Stimulated activated CD4-positive, alpha-beta T cell treated with anti-CD3 and anti-CD28 coated beads, Interleukin-4, amount 100 ng/mL, for 48 hours (primary cell): ENCODE data around the gene GNA15.
A peak's percentile ranks its signal among the peaks of the same experiment; 100 is the strongest.

Experiments
- DNase-seq, 2 donors: peaks; one replicate each; pipeline ENCODE4 v3.0.0-alpha.2; 2020; ENCODE audit warnings: low read depth in 2 of 2

GNA15 gene

GRCh38 chr19:3175781-3176714 lies 40.2 kb downstream of the GNA15 start:
- DNase-seq: no peak

GRCh38 chr19:3176715-3177501 lies 41.1 kb downstream of the GNA15 start:
- peak; percentile 42 to 61 for DNase-seq

DNA sequence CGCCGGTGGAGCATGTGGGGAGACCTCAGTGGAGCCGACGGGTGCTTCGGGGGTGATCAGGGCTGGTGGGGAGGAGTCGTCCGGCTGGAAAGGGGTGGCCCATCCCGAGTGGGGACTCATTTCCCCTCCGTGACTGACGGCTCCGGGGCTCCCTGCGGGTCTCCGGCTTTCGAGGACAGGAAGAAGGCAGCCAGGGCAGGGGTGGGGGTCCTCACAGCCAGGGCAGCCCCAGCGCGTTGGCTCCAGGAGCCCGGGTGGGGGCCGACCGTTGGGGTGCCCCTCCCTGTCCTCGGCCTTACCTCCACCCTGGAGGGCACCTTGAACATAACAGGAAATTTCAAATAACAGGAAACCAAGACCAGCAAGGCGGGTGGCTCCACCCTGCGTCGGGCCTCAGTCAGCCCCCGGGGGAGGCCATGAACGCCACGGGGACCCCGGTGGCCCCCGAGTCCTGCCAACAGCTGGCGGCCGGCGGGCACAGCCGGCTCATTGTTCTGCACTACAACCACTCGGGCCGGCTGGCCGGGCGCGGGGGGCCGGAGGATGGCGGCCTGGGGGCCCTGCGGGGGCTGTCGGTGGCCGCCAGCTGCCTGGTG lies 42.6 kb downstream of the GNA15 start, which contains the start of gene S1PR4:
S1PR4 (plus strand) TSS at position 393 of the 596 bp plus-strand sequence; CDS start at position 417, 24 bp downstream.
- peak; percentile 44 to 50 for DNase-seq

DNA sequence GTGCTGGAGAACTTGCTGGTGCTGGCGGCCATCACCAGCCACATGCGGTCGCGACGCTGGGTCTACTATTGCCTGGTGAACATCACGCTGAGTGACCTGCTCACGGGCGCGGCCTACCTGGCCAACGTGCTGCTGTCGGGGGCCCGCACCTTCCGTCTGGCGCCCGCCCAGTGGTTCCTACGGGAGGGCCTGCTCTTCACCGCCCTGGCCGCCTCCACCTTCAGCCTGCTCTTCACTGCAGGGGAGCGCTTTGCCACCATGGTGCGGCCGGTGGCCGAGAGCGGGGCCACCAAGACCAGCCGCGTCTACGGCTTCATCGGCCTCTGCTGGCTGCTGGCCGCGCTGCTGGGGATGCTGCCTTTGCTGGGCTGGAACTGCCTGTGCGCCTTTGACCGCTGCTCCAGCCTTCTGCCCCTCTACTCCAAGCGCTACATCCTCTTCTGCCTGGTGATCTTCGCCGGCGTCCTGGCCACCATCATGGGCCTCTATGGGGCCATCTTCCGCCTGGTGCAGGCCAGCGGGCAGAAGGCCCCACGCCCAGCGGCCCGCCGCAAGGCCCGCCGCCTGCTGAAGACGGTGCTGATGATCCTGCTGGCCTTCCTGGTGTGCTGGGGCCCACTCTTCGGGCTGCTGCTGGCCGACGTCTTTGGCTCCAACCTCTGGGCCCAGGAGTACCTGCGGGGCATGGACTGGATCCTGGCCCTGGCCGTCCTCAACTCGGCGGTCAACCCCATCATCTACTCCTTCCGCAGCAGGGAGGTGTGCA lies 43.3 kb downstream of the GNA15 start:
- DNase-seq: peak; percentile 19 to 27

GRCh38 chr19:3179739-3180293 lies 44.0 kb downstream of the GNA15 start:
- peak; percentile 36 to 38 for DNase-seq

GRCh38 chr19:3183721-3184641 lies 48.1 kb downstream of the GNA15 start:
- DNase-seq: no peak

GRCh38 chr19:3184847-3185460 lies 49.1 kb downstream of the GNA15 start:
- DNase-seq: peak; percentile 57 to 60

DNA sequence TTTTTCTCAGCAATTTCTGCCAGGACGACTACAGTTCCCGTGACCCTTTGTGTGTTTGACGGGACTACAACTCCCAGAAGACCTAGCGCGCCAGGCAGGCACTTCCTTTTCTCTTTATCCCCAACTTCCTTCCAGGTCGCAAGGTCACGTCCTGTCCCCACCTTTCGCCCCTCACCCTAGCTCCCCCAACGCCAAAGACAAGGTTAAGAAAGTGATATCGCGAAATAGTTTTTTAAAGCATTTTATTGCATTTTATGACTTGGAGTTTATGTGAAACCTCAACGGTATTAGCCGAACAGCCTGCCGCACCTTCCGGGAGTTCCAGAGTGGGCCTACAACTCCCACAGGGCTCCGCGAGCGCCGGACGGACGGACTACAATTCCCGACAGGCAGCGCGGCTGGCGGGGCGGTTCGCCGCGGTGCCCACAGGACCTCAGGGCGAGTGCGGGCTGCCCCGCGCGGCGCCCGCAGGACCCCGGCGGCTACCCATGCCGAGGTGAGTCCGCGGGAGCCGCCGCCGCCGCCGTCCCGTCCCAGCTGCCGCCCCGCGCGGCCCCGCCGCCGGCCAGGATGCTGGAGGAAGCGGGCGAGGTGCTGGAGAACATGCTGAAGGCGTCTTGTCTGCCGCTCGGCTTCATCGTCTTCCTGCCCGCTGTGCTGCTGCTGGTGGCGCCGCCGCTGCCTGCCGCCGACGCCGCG lies 49.8 kb downstream of the GNA15 start, which contains the start of gene NCLN:
NCLN (plus strand) TSS at position 470 of the 699 bp plus-strand sequence; CDS start at position 571, 101 bp downstream.
- peak; percentile 90 to 91 for DNase-seq

DNA sequence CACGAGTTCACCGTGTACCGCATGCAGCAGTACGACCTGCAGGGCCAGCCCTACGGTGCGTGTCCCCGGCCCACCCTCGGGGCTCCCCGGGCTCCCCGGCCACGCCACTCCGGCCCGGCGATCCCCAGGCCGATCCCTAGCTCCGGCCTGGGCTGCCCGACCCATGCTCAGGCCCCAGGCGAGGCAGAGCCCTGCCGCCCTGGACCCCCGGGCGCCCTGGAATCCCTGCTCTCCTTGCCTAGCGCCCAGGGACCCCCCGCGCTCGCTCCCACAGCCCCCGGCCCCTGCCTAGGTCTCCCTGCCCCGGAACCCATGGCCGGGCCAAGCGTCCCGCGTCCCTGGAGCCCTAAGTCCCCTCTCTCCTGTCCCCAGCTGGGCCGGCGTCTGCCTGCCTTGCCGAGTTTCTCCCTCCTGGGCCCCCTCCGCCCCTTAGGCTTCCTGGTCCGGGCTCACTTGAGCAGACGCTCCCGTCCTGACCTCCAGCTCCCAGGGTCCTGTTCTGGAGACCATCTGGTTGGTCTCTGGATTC lies 50.4 kb downstream of the GNA15 start:
- no peak for DNase-seq

DNA sequence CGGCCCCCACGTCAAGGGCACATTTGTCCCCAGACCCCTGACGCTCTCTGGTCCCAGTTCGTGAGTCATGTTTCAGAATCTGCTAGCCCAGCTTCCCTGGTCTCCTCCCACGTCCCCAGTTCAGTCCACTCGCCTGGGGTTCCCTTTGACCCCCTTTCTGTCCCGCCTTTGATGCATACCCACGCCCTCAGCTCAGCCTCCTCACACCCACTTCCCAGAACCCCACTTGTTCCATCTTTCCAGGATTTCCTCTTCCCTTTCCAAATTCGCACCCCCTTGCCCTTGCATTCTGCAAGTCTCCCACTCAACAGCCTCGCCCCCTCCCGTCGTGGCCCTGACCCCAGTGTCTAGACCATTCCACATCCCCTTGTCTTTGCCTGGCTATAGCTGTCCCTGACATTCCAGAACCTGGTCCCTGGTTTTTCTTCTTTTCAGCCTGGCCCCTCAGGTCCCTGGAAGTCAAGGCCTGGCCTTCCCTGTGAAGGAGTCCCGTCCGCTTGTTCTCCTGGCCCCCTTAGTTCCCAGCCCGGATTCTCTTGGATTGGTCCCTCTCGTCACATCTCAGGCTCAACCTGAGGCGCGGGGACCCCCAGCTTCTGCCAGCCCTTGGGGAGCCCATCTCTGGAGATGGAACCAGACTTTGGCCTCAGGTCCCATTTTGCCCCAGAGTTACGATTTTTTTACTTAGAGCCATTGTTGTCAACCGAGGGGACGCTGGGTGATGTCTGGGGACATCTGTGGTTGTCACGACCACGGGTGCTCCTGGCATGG lies 51.2 kb downstream of the GNA15 start:
- DNase-seq: no peak

DNA sequence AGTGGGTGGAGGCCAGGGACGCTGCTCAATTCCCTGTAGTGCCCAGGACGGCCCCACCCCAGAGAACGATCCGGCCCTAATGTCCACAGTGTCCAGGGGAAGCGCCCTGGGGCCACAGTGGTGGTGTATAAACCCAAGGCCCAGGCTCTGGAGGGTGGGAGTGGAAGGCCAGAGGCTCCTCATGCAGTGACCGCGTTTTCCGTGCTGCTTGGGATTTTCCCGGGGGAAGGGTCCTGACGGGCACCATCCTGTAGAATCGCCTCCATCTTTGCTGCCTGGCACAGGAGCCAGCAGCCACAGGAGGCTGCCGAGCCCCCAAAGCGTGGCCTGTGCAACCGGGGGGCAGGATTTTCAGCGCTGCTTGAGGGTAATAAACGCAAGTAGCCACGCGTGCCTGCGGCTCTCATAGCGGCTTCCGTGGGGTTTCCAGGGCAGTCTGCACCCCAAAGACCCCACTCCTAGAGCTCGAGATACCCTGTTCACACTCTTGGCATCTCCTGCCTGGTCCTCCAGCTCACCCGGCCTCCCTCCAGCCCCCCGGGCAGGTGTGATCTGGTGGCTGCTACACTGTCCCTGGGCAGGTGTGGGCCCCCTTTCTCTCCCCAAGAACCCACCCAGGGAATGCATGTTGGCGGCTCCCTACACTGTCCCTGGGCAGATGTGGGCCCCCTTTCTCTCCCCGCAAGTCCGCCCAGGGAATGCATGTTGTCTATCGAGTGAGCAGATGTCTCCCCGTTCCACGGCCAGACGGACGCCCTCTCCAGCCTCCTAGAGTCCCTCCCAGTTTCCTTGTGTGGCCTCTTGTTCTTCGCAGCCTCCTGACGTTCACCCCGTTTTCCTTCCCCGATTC lies 52.1 kb downstream of the GNA15 start:
- DNase-seq: no peak

DNA sequence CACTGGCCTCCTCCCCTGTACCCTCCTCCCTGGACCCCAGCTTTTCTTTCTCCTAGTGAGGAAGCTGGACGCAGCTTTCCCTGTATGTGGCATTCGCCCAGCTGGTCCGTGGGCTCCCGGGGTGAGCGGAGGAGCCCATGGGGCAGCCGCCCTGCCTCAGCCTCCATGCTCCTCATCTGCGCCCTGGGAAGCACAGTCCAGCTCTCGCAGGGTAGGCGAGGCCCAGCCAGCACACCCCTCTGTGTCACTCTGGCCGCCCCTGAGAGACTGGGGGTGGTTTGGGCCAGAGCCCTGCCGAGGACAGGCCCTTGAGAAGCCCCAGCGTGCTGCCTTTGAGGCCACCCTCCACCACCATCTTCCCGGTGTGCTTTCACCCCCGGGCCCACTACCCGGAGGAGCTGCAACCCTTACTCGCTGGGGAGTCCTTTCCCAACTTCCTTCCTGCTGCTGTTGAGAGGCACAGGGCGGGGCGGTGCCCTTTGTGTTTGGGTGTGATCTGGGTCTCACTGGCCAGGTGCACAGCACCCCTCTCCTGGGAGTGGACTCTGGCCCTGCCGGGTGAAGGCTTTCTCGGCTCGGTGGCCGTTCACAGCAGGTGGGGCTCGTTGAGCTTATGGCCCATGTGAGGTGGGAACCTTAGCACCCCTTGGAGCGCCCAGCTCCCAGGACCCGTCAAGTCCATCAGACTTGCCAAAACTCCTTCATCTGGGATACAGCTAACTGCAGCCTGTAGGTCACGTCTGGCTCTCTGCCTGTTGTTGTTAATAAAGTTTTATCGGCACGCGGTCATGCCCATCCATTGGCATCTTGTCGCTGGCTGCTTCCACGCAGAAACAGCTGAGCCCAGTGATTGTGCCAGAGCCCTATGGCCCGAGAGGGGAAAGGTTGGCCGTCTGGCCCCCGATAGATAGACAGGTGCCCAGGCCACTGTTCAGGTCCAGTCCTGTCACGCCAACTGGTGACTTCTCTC lies 53.1 kb downstream of the GNA15 start:
- DNase-seq: no peak

DNA sequence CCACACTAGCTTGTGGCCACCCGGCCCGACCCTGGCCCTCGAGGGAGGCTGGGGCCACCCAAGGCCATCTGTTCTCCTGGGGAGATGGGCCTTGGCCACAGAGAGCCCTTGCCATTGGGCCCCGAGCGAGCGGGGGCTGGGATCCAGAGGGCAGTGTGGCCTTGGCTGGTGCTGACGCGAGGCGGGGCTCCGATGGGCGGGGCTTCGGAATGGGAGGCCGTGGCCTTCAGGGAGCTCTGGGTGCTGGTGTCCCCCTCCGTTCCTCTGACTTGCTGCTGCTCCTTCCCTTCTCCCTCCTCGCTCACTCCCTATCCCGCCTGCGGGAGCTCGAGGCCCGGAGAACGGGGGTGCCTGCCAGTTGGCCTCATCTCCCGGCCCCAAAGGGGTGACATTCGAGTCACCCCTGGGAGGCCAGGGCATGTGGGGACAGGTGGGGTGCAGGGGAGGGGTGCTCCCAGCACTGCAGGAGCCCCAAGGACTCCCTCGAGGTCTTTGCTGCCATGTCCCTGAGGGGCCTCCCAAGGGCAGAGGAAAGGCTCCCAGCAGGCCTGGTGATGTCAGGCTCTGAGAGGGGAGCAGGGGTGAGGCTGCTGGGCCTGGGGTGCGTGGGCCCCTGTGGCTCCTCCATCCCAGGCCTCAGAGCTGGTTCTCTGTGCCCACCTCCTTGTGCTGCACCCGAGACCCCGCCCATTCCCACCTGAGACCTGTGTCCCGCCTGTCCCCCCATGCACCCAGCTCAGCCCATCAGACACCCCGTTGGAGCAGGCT lies 54.1 kb downstream of the GNA15 start:
- no peak for DNase-seq

DNA sequence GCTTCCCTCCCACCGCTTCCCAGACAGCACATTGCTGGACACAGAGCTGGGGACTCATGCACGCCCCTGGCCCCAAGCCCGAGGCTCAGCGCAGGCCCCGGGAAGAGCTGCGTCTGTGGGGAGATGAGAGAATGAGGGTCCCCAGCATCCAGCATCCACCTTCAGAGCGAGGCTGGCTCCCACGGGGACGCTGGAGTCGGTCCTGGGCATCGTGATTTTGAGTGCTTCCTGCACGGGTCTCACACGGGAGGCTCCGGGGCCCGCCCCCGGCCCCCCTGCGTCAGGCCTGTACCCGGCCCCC lies 54.6 kb downstream of the GNA15 start:
- DNase-seq: no peak
